Calu3 (cell line): ENCODE data around the gene KIAA1217. TPM values are rescaled to one million over a fixed set of nuclear protein-coding genes. Genes with fewer than 3 reads are reported as not detected.

ENCODE experiments used
- BruUV-seq: library from RNA; stranded (reverse); fragments of 400-500 nt; replicated peaks from 2 replicates; lab custom pipeline; 2021; lab: Mats Ljungman, UMichigan
- CTCF ChIA-PET: fragments of 300-600 bp; sonication (Branson Sonifier 250); formaldehyde crosslinking; loops from one replicate; lab custom pipeline; 2022; ENCODE audit warnings: antibody characterized with exemption; lab: Charles Lee
- DNase-seq: peaks from one replicate; pipeline ENCODE4 v3.0.0; 2022
- H3K27ac Mint-ChIP-seq: one replicate; pipeline ENCODE4 v1.8.0; 2022; ENCODE audit warnings: mixed read lengths; ENCODE audit not compliant: unreplicated experiment
- H3K27me3 Mint-ChIP-seq: one replicate; pipeline ENCODE4 v1.8.0; 2022; ENCODE audit warnings: mixed read lengths; ENCODE audit not compliant: unreplicated experiment
- H3K36me3 Mint-ChIP-seq: one replicate; pipeline ENCODE4 v1.8.0; 2022; ENCODE audit warnings: mild to moderate bottlenecking, moderate library complexity, mixed read lengths; ENCODE audit not compliant: insufficient read depth, unreplicated experiment
- H3K4me1 Mint-ChIP-seq: one replicate; pipeline ENCODE4 v1.8.0; 2022; ENCODE audit warnings: mild to moderate bottlenecking, low read depth, mixed read lengths; ENCODE audit not compliant: unreplicated experiment
- H3K4me3 Mint-ChIP-seq: one replicate; pipeline ENCODE4 v1.8.0; 2022; ENCODE audit warnings: mild to moderate bottlenecking, low read depth, moderate library complexity, mixed read lengths; ENCODE audit not compliant: unreplicated experiment
- H3K9me3 Mint-ChIP-seq: one replicate; pipeline ENCODE4 v1.8.0; 2022; ENCODE audit warnings: low read depth, mixed read lengths; ENCODE audit not compliant: unreplicated experiment
- intact Hi-C: fragments of 100-400 bp; cut with micrococcal nuclease; formaldehyde crosslinking; loops from one replicate; pipeline ENCODE4 v1.10.0; 2022; ENCODE audit not compliant: unreplicated experiment
- total RNA-seq: library from RNA; stranded (reverse); gene quantifications from 2 replicates; pipeline ENCODE4 v1.2.3, GENCODE V29; 2022
- TF ChIP-seq, protein P1 (sequence below): fragments of 200-600 bp; IDR thresholded peaks from one replicate; pipeline ENCODE4 v1.8.0; 2022; ENCODE audit warnings: antibody characterized with exemption; ENCODE audit not compliant: unreplicated experiment

Gene KIAA1217
- total RNA-seq, 1 experiment from 2014 or later = 46.2 TPM

DNA sequence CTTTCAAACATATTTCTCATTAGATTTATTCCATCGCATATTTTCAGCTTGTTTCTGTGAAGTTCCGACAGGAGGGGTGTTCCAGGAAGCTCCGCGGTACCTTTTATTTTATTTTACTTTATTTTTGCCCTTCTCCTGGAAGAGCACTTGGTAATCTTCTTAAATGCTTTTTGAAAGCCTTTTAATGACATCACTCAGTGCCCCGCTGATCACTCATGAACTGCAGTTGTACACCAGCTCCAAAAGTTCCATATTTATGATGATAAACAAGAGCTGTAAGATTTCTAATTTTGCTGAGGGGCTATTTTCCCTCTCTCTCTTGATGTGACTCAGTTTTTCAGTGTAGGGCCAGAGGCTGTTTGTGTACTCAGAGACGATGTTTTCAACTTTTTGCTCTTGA lies 144.4 kb downstream of the KIAA1217 start:
- H3K36me3 Mint-ChIP-seq = no peaks in the 10 kb centered on the region
- peaks cover 33% of the 10 kb centered on the region for H3K4me1 Mint-ChIP-seq
- BruUV-seq = no TSS peak
- no peaks in the 10 kb centered on the region for H3K27me3 Mint-ChIP-seq
- intact Hi-C loops = no loop called here
- no peaks in the 10 kb centered on the region for H3K9me3 Mint-ChIP-seq
- H3K27ac Mint-ChIP-seq = no peak overlapping the region
- H3K4me3 Mint-ChIP-seq = no peak overlapping the region
- CTCF ChIA-PET = interaction anchor here (0.7 kb wide), 1 partner anchor 16 kb away, joined by 3 read pairs; no protein-coding TSS in a partner anchor
- TF ChIP-seq, protein P1, sequence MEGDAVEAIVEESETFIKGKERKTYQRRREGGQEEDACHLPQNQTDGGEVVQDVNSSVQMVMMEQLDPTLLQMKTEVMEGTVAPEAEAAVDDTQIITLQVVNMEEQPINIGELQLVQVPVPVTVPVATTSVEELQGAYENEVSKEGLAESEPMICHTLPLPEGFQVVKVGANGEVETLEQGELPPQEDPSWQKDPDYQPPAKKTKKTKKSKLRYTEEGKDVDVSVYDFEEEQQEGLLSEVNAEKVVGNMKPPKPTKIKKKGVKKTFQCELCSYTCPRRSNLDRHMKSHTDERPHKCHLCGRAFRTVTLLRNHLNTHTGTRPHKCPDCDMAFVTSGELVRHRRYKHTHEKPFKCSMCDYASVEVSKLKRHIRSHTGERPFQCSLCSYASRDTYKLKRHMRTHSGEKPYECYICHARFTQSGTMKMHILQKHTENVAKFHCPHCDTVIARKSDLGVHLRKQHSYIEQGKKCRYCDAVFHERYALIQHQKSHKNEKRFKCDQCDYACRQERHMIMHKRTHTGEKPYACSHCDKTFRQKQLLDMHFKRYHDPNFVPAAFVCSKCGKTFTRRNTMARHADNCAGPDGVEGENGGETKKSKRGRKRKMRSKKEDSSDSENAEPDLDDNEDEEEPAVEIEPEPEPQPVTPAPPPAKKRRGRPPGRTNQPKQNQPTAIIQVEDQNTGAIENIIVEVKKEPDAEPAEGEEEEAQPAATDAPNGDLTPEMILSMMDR = no peak
- DNase-seq = no peak

DNA sequence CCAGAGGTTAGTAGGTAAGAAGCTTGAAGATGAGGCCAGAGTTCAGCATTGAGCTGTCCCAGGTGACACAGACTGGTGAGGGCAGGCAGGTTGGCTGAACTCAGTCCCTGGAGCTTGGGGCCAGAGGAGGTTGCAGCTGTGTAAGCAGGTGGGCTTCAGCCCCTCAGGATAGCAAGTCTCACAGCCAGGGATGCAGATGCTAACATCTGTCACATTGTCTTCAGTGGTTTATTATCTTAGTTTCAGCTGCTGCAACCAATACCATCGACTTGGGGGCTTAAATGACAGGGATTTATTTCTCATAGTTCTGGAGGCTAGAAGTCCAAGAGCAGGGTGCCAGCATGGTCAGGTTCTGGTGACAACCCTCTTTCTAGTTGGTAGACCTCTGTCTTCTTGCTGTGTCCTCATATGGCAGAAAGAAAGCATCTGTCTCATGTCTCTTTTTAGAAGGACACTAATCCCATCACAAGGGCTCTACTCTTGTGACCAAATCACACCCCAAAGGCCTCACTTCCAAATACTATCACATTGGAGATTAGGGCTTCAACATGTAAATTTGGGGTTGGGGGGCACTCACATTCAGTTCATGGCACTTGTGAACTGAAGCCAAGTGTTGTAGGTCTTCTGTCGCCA lies 146.2 kb downstream of the KIAA1217 start:
- BruUV-seq = no TSS peak
- no peak overlapping the region for H3K27ac Mint-ChIP-seq
- H3K9me3 Mint-ChIP-seq = no peaks in the 10 kb centered on the region
- H3K4me3 Mint-ChIP-seq = no peak overlapping the region
- peaks cover 18% of the 10 kb centered on the region for H3K4me1 Mint-ChIP-seq
- H3K36me3 Mint-ChIP-seq = no peaks in the 10 kb centered on the region
- H3K27me3 Mint-ChIP-seq = no peaks in the 10 kb centered on the region
- TF ChIP-seq, protein P1 = no peak
- intact Hi-C loops = no loop called here
- CTCF ChIA-PET = no interaction called here
- no peak for DNase-seq

DNA sequence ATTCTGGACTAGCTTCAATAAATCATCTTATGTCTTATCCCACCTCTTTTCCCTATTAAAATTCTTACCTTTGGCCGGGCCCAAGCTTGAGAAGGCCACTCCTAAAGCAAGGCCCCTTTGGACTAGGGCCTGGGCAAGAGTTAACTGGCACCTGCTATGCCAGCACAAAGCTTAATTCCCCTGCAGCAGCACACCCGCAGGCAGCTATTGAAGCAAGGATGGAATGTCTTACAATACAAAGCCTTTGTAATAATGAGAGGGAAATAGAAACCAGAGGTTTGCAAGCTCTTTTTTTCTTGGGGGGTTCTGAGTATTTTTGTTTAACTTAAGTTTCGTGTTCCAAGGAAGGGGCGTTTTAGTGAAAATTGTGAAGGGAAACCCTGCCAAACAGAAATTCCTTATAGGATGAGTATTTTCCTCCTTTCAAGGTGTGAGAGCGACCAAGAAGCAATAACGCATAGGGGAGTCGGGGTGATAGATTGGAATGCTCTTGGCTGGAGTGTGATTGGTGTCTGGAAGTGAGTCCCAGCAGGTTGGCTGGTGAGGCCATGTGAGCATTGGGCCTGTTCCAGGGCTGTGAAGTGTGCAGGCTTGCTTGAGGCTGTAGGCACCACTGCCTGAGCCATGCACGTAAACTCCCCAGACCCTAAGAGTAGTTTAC lies 148.5 kb downstream of the KIAA1217 start:
- BruUV-seq = no TSS peak
- Mint-ChIP-seq H3K27ac (no peak overlapping the region), H3K9me3 (no peaks in the 10 kb centered on the region), H3K27me3 (no peaks in the 10 kb centered on the region), H3K36me3 (no peaks in the 10 kb centered on the region), H3K4me1 (peaks cover 8% of the 10 kb centered on the region), H3K4me3 (no peak overlapping the region)
- intact Hi-C loops = no loop called here
- CTCF ChIA-PET = interaction anchor here (0.7 kb wide), 1 partner anchor 26 kb away, joined by 3 read pairs; no protein-coding TSS in a partner anchor
- TF ChIP-seq, protein P1 = no peak
- no peak for DNase-seq

- no peaks in the 10 kb centered on the region for H3K9me3 Mint-ChIP-seq
- TF ChIP-seq, protein P1 = no peak
- H3K4me1 Mint-ChIP-seq = peaks cover 8% of the 10 kb centered on the region
- no peaks in the 10 kb centered on the region for H3K27me3 Mint-ChIP-seq
- no peaks in the 10 kb centered on the region for H3K36me3 Mint-ChIP-seq
- intact Hi-C loops = no loop called here
- H3K4me3 Mint-ChIP-seq = no peak overlapping the region
- no peak for DNase-seq
- CTCF ChIA-PET = no interaction called here
- no peak overlapping the region for H3K27ac Mint-ChIP-seq
- BruUV-seq = no TSS peak
Observed at GRCh38 chr10:24358022-24358421, 149.1 kb downstream of the KIAA1217 start.
